ENCODE results near the gene STX12.

- TF ChIP-seq EZH2 (IDR thresholded peaks at IDR 0.05; ENCODE audit: insufficient read depth, poor library complexity, severe bottlenecking) = no peak
- no peak for TF ChIP-seq EZH2phosphoT487 (IDR thresholded peaks at IDR 0.05; ENCODE audit: insufficient read depth, low read depth)
Measured at GRCh38 chr1:27745466-27745865, 27.6 kb upstream of the STX12 start.
